Measurements from ENCODE around the gene XYLB. TPM values are rescaled to one million over a fixed set of nuclear protein-coding genes. Genes with fewer than 3 reads are reported as not detected.
"Not testable (repeated sequence)": the region's sequence is repeated elsewhere in the genome, so short reads cannot be mapped to it uniquely, and the experiment has no call there.

XYLB gene
- total and polyA plus RNA-seq, 4 donors, result 4.0 to 7.5 (median 6.4) TPM

GRCh38 chr3:38411591-38411990, 65.0 kb downstream of the XYLB start:
- no peak overlapping the region for H3K4me3 ChIP-seq (ENCODE audit: low read depth, low read length)
- no peaks in the 10 kb centered on the region for H3K9me3 ChIP-seq (ENCODE audit: control insufficient read depth, insufficient read depth, low read length)
- H3K36me3 ChIP-seq (ENCODE audit: control insufficient read depth, insufficient read depth, low read length), result no peaks in the 10 kb centered on the region
- no peak for DNase-seq (ENCODE audit: low read depth in 4 of 6, low spot score in 6 of 6)
- H3K27ac ChIP-seq (ENCODE audit: low read depth, low read length), result no peak overlapping the region
- H3K27me3 ChIP-seq (ENCODE audit: control insufficient read depth, insufficient read depth, low read length), result no peaks in the 10 kb centered on the region
- WGBS (ENCODE audit: insufficient coverage), result no CpG with 5 or more reads among the region's 1 CpG
- H3K4me1 ChIP-seq (ENCODE audit: control insufficient read depth, insufficient read depth, low read length), result no peaks in the 10 kb centered on the region

- not testable (repeated sequence) for H3K9me3 ChIP-seq (ENCODE audit: control insufficient read depth, insufficient read depth, low read length); H3K36me3 ChIP-seq (ENCODE audit: control insufficient read depth, insufficient read depth, low read length); H3K27me3 ChIP-seq (ENCODE audit: control insufficient read depth, insufficient read depth, low read length); H3K4me1 ChIP-seq (ENCODE audit: control insufficient read depth, insufficient read depth, low read length); DNase-seq (ENCODE audit: low read depth in 4 of 6, low spot score in 6 of 6); H3K4me3 ChIP-seq (ENCODE audit: low read depth, low read length); H3K27ac ChIP-seq (ENCODE audit: low read depth, low read length)
- WGBS (ENCODE audit: insufficient coverage), result 100% methylated on average over 3 of the region's 5 CpGs
Observed at GRCh38 chr3:38420758-38421157, 74.2 kb downstream of the XYLB start.

- H3K36me3 ChIP-seq (ENCODE audit: control insufficient read depth, insufficient read depth, low read length), result no peaks in the 10 kb centered on the region
- no peak overlapping the region for H3K27ac ChIP-seq (ENCODE audit: low read depth, low read length)
- H3K9me3 ChIP-seq (ENCODE audit: control insufficient read depth, insufficient read depth, low read length), result no peaks in the 10 kb centered on the region
- WGBS (ENCODE audit: insufficient coverage), result no CpG with 5 or more reads among the region's 7 CpGs
- no peaks in the 10 kb centered on the region for H3K4me1 ChIP-seq (ENCODE audit: control insufficient read depth, insufficient read depth, low read length)
- H3K27me3 ChIP-seq (ENCODE audit: control insufficient read depth, insufficient read depth, low read length), result no peaks in the 10 kb centered on the region
- no peak for DNase-seq (ENCODE audit: low read depth in 4 of 6, low spot score in 6 of 6)
- no peak overlapping the region for H3K4me3 ChIP-seq (ENCODE audit: low read depth, low read length)
Observed at GRCh38 chr3:38421679-38422336, 75.2 kb downstream of the XYLB start.

GRCh38 chr3:38426798-38427426, 80.3 kb downstream of the XYLB start:
- not testable (repeated sequence) for H3K4me1 ChIP-seq (ENCODE audit: control insufficient read depth, insufficient read depth, low read length); DNase-seq (ENCODE audit: low read depth in 4 of 6, low spot score in 6 of 6); H3K36me3 ChIP-seq (ENCODE audit: control insufficient read depth, insufficient read depth, low read length); H3K27me3 ChIP-seq (ENCODE audit: control insufficient read depth, insufficient read depth, low read length); H3K9me3 ChIP-seq (ENCODE audit: control insufficient read depth, insufficient read depth, low read length); H3K4me3 ChIP-seq (ENCODE audit: low read depth, low read length); H3K27ac ChIP-seq (ENCODE audit: low read depth, low read length)
- 88% methylated on average over 5 of the region's 6 CpGs for WGBS (ENCODE audit: insufficient coverage)

- not testable (repeated sequence) for H3K27me3 ChIP-seq (ENCODE audit: control insufficient read depth, insufficient read depth, low read length); H3K36me3 ChIP-seq (ENCODE audit: control insufficient read depth, insufficient read depth, low read length); H3K27ac ChIP-seq (ENCODE audit: low read depth, low read length); H3K4me3 ChIP-seq (ENCODE audit: low read depth, low read length); H3K4me1 ChIP-seq (ENCODE audit: control insufficient read depth, insufficient read depth, low read length)
- peak in 1 of 6 donors; percentile 4 for DNase-seq (ENCODE audit: low read depth in 4 of 6, low spot score in 6 of 6)
- WGBS (ENCODE audit: insufficient coverage), result 93% methylated on average over 5 of the region's 5 CpGs
- H3K9me3 ChIP-seq (ENCODE audit: control insufficient read depth, insufficient read depth, low read length), result peaks cover 13% of the 10 kb centered on the region
Observed at GRCh38 chr3:38432871-38433658, 86.5 kb downstream of the XYLB start.

GRCh38 chr3:38433661-38434060, 87.1 kb downstream of the XYLB start:
- H3K4me1 ChIP-seq (ENCODE audit: control insufficient read depth, insufficient read depth, low read length); DNase-seq (ENCODE audit: low read depth in 4 of 6, low spot score in 6 of 6); H3K27ac ChIP-seq (ENCODE audit: low read depth, low read length); H3K36me3 ChIP-seq (ENCODE audit: control insufficient read depth, insufficient read depth, low read length); H3K27me3 ChIP-seq (ENCODE audit: control insufficient read depth, insufficient read depth, low read length); H3K4me3 ChIP-seq (ENCODE audit: low read depth, low read length): not testable (repeated sequence)
- peaks cover 13% of the 10 kb centered on the region for H3K9me3 ChIP-seq (ENCODE audit: control insufficient read depth, insufficient read depth, low read length)
- 73% methylated on average over 1 of the region's 2 CpGs for WGBS (ENCODE audit: insufficient coverage)

- not testable (repeated sequence) for H3K4me3 ChIP-seq (ENCODE audit: low read depth, low read length); H3K27me3 ChIP-seq (ENCODE audit: control insufficient read depth, insufficient read depth, low read length)
Observed at GRCh38 chr3:38438436-38439069, 92.0 kb downstream of the XYLB start.

GRCh38 chr3:38443205-38443604, 96.6 kb downstream of the XYLB start:
- H3K27me3 ChIP-seq (ENCODE audit: control insufficient read depth, insufficient read depth, low read length); H3K9me3 ChIP-seq (ENCODE audit: control insufficient read depth, insufficient read depth, low read length): not testable (repeated sequence)

More at GRCh38 chr3:38438436-38439069, 92.0 kb downstream of the XYLB start:
- DNase-seq (ENCODE audit: low read depth in 4 of 6, low spot score in 6 of 6); H3K4me1 ChIP-seq (ENCODE audit: control insufficient read depth, insufficient read depth, low read length); H3K27ac ChIP-seq (ENCODE audit: low read depth, low read length); H3K36me3 ChIP-seq (ENCODE audit: control insufficient read depth, insufficient read depth, low read length); H3K9me3 ChIP-seq (ENCODE audit: control insufficient read depth, insufficient read depth, low read length): not testable (repeated sequence)
- WGBS (ENCODE audit: insufficient coverage), result 86% methylated on average over 5 of the region's 5 CpGs

GRCh38 chr3:38446085-38446686, 99.6 kb downstream of the XYLB start:
- 50% methylated on average over 1 of the region's 2 CpGs for WGBS (ENCODE audit: insufficient coverage)
- DNase-seq (ENCODE audit: low read depth in 4 of 6, low spot score in 6 of 6), result no peak

More at GRCh38 chr3:38443205-38443604, 96.6 kb downstream of the XYLB start:
- not testable (repeated sequence) for DNase-seq (ENCODE audit: low read depth in 4 of 6, low spot score in 6 of 6); H3K4me3 ChIP-seq (ENCODE audit: low read depth, low read length); H3K4me1 ChIP-seq (ENCODE audit: control insufficient read depth, insufficient read depth, low read length); H3K36me3 ChIP-seq (ENCODE audit: control insufficient read depth, insufficient read depth, low read length); H3K27ac ChIP-seq (ENCODE audit: low read depth, low read length)
- 93% methylated on average over 4 of the region's 4 CpGs for WGBS (ENCODE audit: insufficient coverage)

More at GRCh38 chr3:38446085-38446686, 99.6 kb downstream of the XYLB start:
- Histone ChIP-seq H3K27me3 (ENCODE audit: control insufficient read depth, insufficient read depth, low read length) (no peaks in the 10 kb centered on the region), H3K36me3 (ENCODE audit: control insufficient read depth, insufficient read depth, low read length) (no peaks in the 10 kb centered on the region), H3K9me3 (ENCODE audit: control insufficient read depth, insufficient read depth, low read length) (no peaks in the 10 kb centered on the region), H3K4me1 (ENCODE audit: control insufficient read depth, insufficient read depth, low read length) (no peaks in the 10 kb centered on the region), H3K4me3 (ENCODE audit: low read depth, low read length) (no peak overlapping the region), H3K27ac (ENCODE audit: low read depth, low read length) (no peak overlapping the region)
